Hematopoietic multipotent progenitor cell treated with erythropoietin and hydrocortisone succinate and interleukin-3 and kit ligand, for 8 days (in vitro differentiated cells): ENCODE results near the gene OXER1.

Experiments used
- DNase-seq: peaks from one replicate; pipeline ENCODE4 v3.0.0-alpha.2; 2015

Gene OXER1

DNA sequence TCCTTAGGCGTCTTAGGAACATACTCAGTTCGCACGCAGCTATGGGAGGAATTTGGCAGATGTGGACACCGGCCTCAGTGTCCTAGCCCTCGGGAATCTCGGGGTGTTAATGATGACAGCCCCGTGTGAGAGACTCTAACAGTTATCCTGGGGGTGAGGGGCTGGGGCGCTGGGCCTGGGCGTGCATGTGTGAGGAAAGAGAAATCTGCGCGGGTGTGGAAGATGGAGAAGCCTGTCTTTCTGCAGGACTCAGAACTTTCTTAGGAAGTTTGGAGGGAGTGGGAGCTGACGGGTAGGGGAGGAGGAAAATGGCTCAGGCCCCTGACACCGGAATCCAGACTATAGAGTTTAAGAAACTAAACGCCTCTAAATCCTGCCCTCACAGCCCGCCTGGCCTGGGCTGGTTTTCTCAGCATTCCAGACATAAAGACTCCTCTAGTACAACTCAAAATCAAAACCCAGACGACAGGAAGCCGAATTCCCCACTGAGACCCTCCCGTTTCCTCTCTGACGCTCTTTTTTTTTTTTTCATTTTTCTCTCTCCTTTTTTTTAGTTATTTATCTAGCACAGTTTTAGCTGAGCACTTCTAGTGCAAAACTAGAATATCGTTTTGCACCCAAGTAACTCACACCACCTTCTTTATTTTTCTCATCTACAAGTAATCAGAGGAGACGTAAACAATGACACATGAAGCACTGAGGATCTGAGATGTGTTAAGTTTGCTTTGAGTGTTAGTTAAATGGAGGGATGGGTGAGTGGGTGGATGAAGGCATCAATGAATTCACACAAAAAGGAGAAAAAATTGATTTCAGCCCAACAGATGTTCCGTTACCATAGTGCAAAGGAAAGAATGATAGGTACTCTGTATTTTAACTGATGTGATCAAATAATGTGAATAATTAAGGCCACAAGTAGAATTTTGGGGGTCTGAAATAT, 29.7 kb upstream of the OXER1 start:
- no peak for DNase-seq

DNA sequence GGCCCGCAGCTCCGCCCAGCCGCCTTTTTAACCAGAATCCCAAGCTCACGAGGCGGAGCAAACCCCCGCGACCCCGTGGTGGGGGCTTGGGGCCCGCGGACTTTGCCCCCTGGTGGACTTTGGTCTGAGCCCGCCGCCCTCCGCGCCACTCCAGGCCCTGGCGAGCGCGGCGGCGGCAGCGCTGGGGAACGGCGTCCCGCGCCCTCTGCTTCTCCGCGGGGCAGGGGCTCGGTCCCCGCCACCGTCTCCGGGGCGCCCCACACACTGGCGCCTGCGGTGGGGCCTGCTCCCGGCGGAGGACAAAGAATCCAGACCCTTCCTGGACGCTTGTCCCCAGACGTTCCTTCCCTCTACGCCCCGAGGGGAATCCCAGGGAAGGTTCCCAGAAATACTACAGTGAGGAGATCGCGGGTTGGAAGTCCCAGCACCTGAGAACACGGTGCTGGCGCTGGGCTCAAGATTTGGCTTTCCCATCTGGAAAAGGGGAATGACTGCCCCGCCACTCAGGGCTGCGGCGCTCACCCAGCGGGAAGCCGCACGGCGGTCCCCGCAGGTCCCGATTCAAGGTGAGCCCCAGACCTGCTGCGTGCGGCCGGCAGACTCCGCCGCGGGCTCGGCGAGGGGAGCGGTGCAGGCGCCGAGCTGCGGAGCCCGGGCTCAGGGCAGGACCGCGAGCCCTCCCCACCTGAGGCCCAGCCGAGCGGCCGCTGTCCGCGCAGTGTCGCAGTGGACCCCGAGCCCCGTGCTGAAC, 28.8 kb upstream of the OXER1 start, which contains the start of gene HAAO:
HAAO (minus strand) TSS at position 1 of the 751 bp plus-strand sequence. CDS start 47 bp downstream, outside the sequence.
- DNase-seq = no peak

DNA sequence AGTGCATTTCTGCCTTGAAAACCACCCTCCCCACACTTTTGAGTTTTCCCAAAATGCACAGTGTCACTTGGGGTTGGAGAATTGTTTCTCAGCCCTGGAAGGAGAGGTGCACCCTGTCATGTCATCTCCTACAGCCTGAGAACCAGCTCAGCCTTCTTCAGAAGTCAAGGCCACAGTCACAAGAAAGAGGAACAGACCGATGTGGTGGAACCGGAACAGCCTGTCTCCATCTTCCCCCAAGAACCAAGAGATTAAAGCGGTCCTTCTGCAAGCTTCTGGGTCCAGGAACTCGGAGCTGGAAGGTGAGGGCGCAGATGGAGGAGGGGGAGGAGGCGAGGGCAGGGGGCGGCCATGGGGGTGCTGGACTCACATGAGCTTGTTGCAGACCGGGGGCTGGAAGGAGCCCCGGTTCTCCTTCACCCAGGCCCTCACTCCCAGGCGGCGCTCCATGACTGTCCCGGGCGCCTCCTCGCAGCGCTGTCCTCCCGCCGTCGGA, 28.2 kb upstream of the OXER1 start:
- DNase-seq = no peak

DNA sequence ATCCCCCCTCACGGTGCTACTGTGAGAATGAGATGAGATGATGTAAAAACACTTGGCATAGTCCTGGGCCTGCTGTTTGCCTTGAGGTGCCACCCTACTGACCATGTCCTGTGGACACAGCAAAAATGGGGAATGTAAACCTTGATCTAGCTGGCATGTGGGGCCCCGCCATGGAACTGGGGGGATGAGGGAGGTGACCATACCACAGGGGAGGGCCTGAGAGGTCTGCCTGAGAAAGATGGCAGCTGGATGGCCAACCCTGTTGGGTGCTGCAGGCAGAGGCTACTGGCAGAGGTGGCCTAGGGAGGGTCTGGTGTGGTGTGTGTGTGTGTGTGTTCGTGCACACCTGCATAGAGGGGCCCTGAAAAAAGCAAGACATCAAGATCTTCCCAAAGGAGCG, 27.7 kb upstream of the OXER1 start:
- DNase-seq = no peak

DNA sequence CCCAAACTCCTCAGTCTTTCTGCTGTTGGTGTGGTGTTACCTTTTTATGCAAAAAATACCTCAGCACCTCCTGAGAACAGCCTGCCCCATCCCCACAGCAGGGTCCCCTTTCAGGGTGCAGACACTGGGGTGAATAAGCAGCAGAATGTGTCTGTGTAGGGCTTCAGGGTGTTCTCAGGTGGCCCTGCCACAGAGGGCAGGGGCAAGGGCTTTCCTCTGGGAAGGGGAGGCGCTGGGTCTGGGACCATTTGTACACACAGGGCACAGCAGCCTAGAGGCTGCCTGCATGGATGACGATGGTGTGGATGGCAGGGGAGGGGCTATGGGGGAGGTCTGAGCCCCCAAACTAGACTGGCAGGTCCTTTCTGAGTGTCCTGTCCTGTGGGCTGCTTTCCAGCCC, 25.8 kb upstream of the OXER1 start:
- DNase-seq = no peak

DNA sequence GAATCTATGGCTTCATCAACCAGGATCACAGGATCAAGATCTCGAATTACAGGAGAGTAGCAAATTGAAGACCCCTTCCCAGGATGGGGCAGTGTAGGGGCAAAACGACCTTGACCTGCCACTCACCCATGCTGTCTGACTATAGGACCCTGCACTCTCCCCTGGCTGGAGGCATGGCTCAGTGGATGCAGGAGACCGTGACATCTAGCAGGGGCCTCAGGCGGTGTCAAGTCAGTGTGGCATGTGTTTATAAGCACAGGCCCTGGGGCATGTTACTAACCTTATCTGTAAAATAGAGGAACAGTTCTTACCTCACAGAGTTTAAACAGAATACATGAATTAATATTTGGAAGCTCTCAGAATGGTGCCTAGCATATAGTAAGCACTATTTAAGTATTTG, 24.9 kb upstream of the OXER1 start:
- DNase-seq = no peak

DNA sequence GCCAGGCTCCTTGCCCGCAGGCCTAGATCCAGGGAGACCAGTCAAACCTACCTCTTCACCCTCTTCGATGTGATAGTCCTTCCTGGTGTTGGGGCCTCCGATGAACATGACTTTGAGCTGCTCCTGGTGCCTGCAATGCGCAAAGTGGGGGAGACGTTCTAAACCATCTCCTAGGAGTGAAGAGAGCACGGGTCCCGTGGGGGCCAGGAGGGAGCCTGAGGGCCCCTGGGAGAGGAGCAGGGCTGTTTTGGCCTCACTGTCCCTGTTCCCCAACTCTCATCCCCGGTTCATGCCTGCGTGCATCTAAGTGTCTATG, 24.5 kb upstream of the OXER1 start:
- no peak for DNase-seq

DNA sequence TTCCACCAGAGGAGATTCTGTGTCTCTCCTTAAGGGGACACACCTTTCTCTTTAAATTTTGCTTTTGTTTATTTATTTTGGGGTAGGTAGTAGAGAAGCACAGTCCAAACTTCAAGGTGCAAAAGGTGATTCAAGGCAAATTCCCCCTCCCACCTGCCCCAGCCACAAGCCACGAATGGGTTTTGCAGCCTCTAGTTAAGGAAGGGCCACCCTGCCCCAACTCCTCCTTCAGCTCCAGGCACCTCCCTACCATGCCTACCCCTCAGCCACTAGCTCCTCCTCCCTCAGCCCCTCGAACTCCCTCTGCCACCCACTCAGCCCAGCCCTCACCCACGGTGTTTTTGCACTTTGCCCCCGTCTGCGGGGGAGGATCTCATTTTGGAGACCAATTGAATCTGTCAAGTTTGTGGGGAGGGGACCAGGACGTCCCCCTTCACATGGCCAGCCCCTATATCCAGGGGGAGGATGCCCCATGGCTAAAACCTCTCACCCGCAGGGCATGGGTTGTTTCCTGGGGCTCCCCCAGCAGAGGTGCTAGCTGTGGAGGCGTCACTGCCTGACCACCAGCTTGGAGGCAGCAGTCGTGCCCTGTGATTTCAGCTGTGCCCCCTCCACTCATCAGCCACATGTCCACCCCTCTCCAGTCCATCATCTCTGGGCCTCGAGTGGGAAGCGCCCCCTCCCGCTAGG, 24.0 kb upstream of the OXER1 start:
- no peak for DNase-seq

DNA sequence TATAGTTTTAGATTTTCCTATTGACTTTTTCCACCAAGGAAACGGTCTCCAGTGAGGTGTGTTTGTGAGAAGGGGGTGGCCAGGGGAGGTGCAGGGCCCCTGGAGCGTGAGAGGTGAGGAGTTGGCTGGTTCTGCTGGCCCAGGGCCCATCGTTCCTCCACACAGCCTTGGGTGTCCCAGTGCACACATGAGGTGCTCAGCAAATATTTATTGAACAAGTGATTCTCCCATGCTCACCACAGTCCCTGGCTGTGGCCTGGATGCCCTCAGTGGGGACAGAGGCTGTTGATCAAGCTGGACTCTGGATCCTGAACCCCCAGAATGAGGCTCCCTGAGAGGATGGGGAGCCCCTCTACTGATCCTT, 23.5 kb upstream of the OXER1 start:
- no peak for DNase-seq

DNA sequence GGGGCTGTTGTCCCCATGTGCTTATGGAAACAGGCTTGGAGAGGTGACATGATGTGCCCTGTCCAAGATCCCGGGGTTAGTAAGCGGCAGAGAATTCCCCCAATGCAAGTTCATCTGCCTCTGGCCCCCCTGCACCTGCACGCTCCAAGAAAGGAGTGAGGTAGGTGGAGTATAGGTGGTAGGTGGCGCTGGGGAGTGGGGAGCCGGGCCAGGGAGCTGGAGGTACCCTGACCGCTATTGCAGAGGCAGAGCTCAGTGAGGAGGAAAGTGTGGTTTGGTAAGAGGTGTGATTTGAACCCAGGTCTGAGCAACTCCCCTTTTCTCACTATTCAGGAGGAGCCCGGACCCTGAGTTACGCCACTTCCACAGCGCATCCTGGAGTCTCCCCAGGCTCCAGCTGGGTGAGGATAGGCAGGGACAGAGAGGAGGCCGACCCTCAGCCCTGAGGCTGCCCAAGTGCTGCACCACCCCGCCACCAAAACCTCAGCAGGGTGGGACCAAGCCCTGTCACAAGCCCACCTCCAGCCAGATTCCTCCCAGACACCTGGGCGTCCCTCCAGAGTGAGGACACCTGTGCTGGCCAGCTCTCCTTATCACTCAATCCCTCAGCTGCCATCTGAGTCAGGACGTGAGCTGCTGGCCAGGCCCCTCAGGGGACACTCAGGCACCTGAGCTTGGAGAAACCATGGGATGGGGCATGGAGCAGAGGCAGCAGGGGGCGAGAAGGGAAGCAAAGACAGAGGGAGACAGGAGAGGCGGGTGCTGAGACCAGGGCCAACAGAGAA, 22.8 kb upstream of the OXER1 start:
- no peak for DNase-seq

DNA sequence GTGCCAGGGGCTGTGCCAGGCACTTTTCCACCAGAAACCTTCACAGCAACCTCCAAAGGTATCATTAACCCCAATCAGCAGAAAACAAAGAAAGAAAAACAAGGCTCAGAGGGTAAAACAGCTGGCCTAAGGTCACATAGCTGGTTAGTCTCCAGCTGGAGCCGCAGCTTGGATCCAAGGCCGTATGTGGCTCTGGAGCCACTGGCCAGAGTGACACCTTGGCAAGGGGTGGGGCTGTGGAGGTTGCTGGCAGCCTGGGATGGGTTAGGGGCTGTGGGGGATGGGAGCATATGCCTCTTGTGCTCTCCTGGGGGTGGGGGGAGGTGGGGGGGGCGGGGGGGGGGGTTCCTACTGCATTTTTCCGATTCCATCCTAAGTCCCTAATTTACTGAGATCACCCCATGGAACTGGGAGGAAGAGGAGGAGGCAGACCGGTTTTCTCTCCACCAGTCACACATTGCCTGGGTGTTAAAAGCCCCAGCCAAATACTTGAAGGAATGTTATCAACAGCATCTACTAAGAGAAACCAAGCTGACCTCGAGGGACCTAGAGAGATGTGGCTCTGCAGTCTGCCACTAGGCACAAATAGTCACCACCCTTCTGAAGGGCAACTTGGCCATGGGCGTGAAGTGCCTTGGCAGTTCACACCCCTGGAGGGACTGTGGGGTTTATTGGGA, 20.4 kb upstream of the OXER1 start:
- no peak for DNase-seq

DNA sequence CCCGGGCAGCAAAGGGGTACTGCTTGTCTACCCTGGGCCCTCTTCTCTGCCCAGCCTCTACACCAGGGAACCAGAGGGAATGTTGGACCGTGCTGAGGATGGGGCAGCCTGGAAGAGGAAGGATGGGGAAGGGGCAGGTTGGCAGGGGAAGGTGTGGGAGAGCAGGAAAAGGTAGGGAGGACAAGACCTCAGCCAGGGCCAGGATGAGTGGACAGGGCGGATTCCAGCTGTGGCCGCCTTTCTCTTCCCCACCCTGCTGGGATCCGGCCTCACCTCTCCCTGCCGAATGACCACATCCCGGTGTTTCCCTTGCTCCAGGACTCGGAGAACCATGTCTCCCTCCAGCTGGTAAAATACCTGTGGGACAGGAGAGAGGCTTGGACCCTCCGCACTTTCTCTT, 19.6 kb upstream of the OXER1 start:
- DNase-seq = no peak

DNA sequence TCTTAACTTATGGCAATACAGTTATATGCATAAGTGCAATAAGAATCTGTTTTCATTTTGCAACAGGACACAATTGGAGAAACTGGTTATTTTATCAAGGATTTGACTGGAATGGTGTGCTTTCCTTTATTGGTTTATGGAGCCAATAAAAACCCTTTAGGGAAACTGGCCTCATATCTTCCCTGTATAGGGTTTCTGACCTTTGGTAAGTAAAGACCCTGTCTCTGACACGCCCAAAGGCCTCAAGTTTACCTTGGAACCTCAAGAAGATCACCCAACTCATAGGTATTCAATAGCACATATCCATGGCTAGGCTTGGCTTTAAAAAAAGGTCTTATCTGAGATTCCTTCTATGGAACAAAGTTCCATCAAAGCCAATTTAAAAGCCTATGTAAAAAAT, 17.2 kb upstream of the OXER1 start:
- no peak for DNase-seq

DNA sequence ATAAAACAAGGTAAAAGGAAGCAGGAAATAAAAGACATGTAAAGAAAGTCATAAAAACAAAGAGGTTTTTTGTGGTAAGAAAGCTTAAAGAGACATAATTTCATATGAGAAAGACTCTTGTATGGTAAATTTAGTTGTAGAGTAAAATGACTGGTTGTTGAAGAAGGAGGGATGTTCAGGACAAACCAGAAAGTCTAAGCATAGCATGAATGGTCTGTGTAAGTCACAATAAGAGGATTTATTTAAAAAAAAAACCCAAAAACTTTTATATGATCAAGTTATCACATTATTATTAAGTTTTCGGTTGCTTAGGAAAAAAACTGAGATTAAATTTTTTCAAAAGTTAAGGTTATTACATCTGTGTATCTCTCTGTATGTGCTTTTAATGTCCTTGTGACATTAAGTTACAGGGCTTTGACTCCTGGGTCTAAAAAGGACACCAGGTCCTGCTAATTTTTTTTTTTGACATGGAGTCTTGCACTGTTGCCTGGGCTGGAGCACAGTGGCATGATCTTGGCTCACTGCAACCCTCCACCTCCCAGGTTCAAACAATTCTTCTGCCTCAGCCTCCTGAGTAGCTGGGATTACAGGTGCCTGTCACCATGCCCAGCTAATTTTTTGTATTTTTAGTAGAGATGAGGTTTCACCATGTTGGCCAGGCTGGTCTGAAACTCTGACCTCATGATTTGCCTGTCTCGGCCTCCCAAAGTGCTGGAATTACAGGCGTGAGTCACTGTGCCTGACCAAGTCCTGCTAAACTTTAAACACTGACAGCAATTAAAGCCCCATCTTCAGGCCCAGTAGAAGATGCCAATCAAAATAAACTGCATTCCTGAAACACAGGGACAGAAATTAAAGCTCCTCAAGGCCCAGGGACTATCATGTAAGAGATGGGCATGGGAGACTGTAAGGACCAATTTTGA, 14.2 kb upstream of the OXER1 start:
- DNase-seq = peak; percentile 6

DNA sequence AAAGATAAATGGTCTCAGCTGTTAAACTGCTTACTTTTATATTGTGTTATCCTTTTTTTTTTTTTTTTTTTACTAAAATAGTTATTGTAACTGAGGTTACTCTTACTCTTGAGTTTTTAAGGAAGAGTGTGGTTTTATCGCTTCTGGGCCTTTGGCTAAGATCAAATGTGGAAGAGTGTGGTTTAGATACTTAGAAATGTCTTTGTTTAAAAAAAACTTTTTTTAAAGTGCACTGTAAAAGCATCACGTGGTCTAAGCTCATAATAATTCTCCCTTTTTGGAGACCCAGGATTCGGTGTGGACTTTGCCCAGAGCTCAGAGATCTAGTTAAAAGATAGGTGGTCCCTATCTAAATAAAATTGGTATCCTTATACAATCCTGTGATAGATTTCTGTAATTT, 11.9 kb upstream of the OXER1 start:
- no peak for DNase-seq

DNA sequence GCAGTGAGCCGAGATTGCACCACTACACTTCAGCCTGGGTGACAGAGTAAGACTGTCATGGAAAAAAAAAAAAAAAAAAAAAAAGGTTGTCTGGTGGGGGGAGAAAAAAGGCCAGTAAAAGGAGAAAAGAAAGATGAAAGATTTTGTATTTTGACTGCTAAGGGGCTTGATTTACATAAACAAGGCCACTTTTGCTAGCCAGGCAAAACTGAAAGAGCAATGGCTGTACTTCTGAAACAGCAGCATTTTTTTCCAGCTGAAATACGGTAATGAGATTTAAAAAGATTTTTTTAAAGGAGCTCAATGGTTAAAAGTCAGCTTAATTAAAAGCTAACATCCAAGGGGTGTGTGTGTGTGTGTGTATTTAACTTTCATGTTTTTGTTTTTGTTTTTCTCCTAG, 11.3 kb upstream of the OXER1 start:
- DNase-seq = no peak

DNA sequence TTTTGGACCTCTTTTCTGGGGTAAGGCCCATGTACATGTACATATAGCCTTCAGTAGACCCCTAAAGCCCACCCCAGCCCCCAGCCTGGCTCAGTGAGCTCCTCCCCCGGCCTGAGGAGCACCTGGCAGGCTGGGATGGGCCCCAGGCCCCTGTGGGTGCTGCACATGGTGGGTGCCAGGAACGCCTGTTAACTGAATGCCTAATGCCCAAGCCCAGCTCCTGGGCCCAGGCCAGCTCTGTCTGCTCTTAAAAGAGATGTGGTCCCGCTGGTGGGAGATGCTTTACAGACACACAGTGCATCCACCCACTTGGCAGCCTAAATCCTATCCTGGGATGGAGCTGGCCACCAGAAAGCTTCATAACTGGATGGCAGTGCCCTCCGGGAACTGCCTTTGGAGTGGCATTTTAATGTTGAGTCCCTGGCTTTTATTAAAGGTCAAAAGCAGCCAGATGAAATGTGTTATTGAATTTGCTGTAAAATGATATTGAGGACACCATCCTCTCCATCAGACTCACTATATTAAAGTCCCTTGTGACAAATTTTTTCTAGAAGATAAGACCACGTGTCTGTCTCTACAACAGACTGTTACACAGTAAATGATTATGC, 7.7 kb upstream of the OXER1 start:
- no peak for DNase-seq

DNA sequence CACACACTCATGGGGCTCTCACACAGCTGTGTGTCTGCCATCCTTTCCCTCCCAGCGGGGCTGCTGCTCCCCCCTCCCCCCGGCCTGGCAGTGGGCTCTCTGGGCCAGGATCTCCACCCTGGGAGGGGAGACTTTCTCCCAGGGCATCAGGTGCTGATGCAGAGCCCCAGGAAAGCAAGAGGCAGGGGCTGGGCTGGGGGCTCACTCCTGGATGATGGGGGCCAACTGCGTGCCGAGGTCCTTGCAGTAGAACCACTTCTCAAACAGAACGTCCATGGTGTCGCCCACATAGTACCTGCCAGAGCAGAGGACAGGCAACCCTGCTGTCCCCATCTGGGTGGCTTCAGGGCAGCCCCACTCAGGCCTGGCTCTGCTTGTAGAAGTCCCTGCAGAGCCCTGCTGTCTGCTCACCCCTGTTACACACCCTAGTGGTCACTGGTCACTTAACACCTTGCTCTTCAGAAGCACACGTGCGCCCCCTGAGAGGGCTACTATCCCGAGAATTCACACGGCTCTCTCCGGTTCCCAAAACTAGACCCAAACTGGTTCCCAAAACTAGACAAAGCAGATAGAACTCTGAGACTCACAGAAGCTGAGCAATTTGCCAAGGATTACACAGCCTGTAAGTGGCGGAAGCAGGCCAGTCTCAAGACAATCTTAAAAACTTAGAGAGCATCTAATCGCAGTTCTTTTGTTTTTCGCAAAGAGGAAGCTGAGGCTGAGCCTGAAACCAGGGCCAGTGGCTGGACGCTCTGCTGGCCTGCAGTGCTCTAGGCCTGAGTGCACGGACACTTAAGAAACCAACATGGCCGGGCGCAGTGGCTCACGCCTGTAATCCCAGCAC, 6.6 kb upstream of the OXER1 start:
- DNase-seq = peak; percentile 47

DNA sequence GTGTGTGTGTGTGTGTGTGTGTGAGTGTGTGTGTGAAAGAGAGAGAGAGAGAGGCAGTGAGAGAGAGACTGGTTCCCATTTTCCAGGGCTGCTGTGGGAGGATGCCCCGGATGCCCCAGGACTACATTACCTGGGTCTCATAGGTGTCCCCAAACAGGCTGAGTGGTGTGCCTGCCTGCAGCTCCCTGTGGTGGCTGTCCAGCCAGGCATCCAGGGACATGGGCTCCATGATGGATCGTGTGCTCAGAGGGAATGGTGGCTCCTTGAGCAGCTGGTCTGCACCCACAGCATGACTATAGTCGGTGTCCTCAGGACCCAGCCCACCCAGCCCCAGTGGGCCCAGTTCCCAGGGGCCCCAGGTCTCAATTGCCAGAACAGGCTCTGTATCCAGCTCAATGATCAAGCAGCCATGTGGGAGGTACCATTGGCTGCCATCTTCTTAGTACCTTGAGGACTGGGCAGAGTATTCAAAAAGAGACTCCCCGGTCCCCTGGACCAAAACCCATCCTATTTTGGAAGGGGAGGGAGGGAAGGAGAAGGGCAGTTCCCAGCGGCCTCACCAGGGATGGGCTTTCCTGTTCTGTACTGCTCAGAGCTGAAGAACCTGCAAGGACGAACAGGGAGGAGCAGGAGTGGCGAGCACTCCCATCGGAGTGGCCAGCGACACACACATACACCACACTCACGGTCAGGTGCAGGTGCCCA, 5.8 kb upstream of the OXER1 start:
- no peak for DNase-seq
